ENCODE measurements around the gene PTBP3. TPM values are rescaled to one million over a fixed set of nuclear protein-coding genes. Genes with fewer than 3 reads are reported as not detected.

The PTBP3 gene
- total RNA-seq, 4 donors from 2014 or later = 19.9 to 31.1 (median 25.5) TPM

- TF ChIP-seq CTCF (IDR thresholded peaks at IDR 0.05) = no peak
- no peak for TF ChIP-seq POLR2AphosphoS5 (IDR thresholded peaks at IDR 0.05)
- no peak for TF ChIP-seq EP300 (IDR thresholded peaks at IDR 0.05)
- TF ChIP-seq POLR2A (IDR thresholded peaks at IDR 0.05; ENCODE audit: low read depth) = no peak
- no peaks in the 10 kb centered on the region for H3K9me3 ChIP-seq
- H3K27me3 ChIP-seq = no peaks in the 10 kb centered on the region
- no peaks in the 10 kb centered on the region for H3K36me3 ChIP-seq
- intact Hi-C loops (cut with DNase I) = loop anchor here (10.0 kb wide), 1 partner anchor 62 kb away; no protein-coding TSS in a partner anchor
- H3K4me3 ChIP-seq = no peak overlapping the region
- DNase-seq (ENCODE audit: extremely low spot score) = no peak
- H3K4me1 ChIP-seq = peaks cover 0 to 14% (median 8%) of the 10 kb centered on the region in 4 donors
- no peak overlapping the region for H3K27ac ChIP-seq (replicated peaks in 1 of 4)
- 94% methylated on average over 11 of the region's 11 CpGs for WGBS
These were observed 17.0 kb downstream of the PTBP3 start for GRCh38 chr9:112316258-112316943.

GRCh38 chr9:112315331-112316257, 17.8 kb downstream of the PTBP3 start:
- 85% methylated on average over 3 of the region's 3 CpGs for WGBS
- intact Hi-C loops (cut with DNase I) = loop anchor here (10.0 kb wide), 1 partner anchor 61 kb away; no protein-coding TSS in a partner anchor

GRCh38 chr9:112312139-112312538, 21.3 kb downstream of the PTBP3 start:
- H3K4me1 ChIP-seq = peaks cover 5 to 28% (median 22%) of the 10 kb centered on the region in 4 donors
- TF ChIP-seq POLR2AphosphoS5 (IDR thresholded peaks at IDR 0.05) = no peak
- TF ChIP-seq CTCF (IDR thresholded peaks at IDR 0.05) = no peak
- TF ChIP-seq EP300 (IDR thresholded peaks at IDR 0.05) = no peak
- TF ChIP-seq POLR2A (IDR thresholded peaks at IDR 0.05; ENCODE audit: low read depth) = no peak
- H3K27ac ChIP-seq (replicated peaks in 1 of 4) = no peak overlapping the region
- H3K36me3 ChIP-seq = no peaks in the 10 kb centered on the region
- DNase-seq (ENCODE audit: extremely low spot score) = no peak
- no peak overlapping the region for H3K4me3 ChIP-seq
- H3K27me3 ChIP-seq = no peaks in the 10 kb centered on the region
- H3K9me3 ChIP-seq = no peaks in the 10 kb centered on the region
- 84% methylated on average over 7 of the region's 7 CpGs for WGBS
- intact Hi-C loops (cut with DNase I) = loop anchor here (10.0 kb wide), 1 partner anchor 57 kb away; no protein-coding TSS in a partner anchor

More at GRCh38 chr9:112315331-112316257, 17.8 kb downstream of the PTBP3 start:
- no peaks in the 10 kb centered on the region for H3K36me3 ChIP-seq
- H3K27me3 ChIP-seq = no peaks in the 10 kb centered on the region
- H3K9me3 ChIP-seq = no peaks in the 10 kb centered on the region
- no peak overlapping the region for H3K27ac ChIP-seq (replicated peaks in 1 of 4)
- peaks cover 0 to 22% (median 10%) of the 10 kb centered on the region in 4 donors for H3K4me1 ChIP-seq
- no peak for TF ChIP-seq POLR2AphosphoS5 (IDR thresholded peaks at IDR 0.05)
- no peak for TF ChIP-seq POLR2A (IDR thresholded peaks at IDR 0.05; ENCODE audit: low read depth)
- TF ChIP-seq CTCF (IDR thresholded peaks at IDR 0.05) = no peak
- no peak for TF ChIP-seq EP300 (IDR thresholded peaks at IDR 0.05)
- no peak for DNase-seq (ENCODE audit: extremely low spot score)
- no peak overlapping the region for H3K4me3 ChIP-seq

GRCh38 chr9:112311497-112311896, 21.9 kb downstream of the PTBP3 start:
- H3K36me3 ChIP-seq = no peaks in the 10 kb centered on the region
- TF ChIP-seq EP300 (IDR thresholded peaks at IDR 0.05) = no peak
- no peak for TF ChIP-seq CTCF (IDR thresholded peaks at IDR 0.05)
- no peak for TF ChIP-seq POLR2AphosphoS5 (IDR thresholded peaks at IDR 0.05)
- no peak for TF ChIP-seq POLR2A (IDR thresholded peaks at IDR 0.05; ENCODE audit: low read depth)
- H3K9me3 ChIP-seq = no peaks in the 10 kb centered on the region
- intact Hi-C loops (cut with DNase I) = loop anchor here (10.0 kb wide), 1 partner anchor 57 kb away; no protein-coding TSS in a partner anchor
- no peak overlapping the region for H3K4me3 ChIP-seq
- DNase-seq (ENCODE audit: extremely low spot score) = no peak
- no peak overlapping the region for H3K27ac ChIP-seq (replicated peaks in 1 of 4)
- no peaks in the 10 kb centered on the region for H3K27me3 ChIP-seq
- WGBS = 76% methylated on average over 3 of the region's 3 CpGs
- H3K4me1 ChIP-seq = peaks cover 5 to 28% (median 21%) of the 10 kb centered on the region in 4 donors

Data from esophagus muscularis mucosa (tissue), 4 donors.